ENCODE data around the gene VTI1A. TPM values are rescaled to one million over a fixed set of nuclear protein-coding genes. Genes with fewer than 3 reads are reported as not detected.
A peak's percentile ranks its signal among the peaks of the same experiment; 100 is the strongest.
"Not testable (repeated sequence)": the region's sequence is repeated elsewhere in the genome, so short reads cannot be mapped to it uniquely, and the experiment has no call there.

Gene VTI1A
- total and polyA plus RNA-seq, 7 experiments from 2014 or later, result 21.7 to 56.8 (median 40.8) TPM

GRCh38 chr10:112491144-112491543 lies 44.1 kb downstream of the VTI1A start:
- H3K36me3 ChIP-seq (ENCODE audit: control insufficient read depth in 2 of 3, insufficient read depth in 3 of 3, low read length in 3 of 3), result no peaks in the 10 kb centered on the region
- Mint-ChIP-seq H3K9me3 (no peaks in the 10 kb centered on the region), H3K27me3 (no peaks in the 10 kb centered on the region), H3K36me3 (peaks cover 0 to 18% (median 5%) of the 10 kb centered on the region in 5 donors), H3K4me3 (no peak overlapping the region), H3K27ac (peak overlapping the region in 1 of 9 donors; percentile 24), H3K4me1 (peaks cover 4 to 30% (median 14%) of the 10 kb centered on the region in 7 donors)
- no peak for DNase-seq
- POLR2A ChIA-PET, result interaction anchor here (0.6 kb wide), 1 partner anchor 17 kb away, joined by 7 read pairs; no protein-coding TSS in a partner anchor
- H3K9me3 ChIP-seq (ENCODE audit: control insufficient read depth in 2 of 3, low read length in 3 of 3), result no peaks in the 10 kb centered on the region
- no peak for ATAC-seq
- H3K4me1 ChIP-seq (ENCODE audit: control insufficient read depth in 2 of 2, insufficient read depth in 2 of 2, low read length in 2 of 2), result no peaks in the 10 kb centered on the region
- no peaks in the 10 kb centered on the region for H3K27me3 ChIP-seq (ENCODE audit: control insufficient read depth in 2 of 2, insufficient read depth in 2 of 2, low read length in 2 of 2)
- CTCF ChIA-PET, result interaction anchor here (0.6 kb wide), 1 partner anchor 929 kb away, joined by 3 read pairs; no protein-coding TSS in a partner anchor
- intact Hi-C loops (cut with micrococcal nuclease), result no loop called here
- no peak overlapping the region for H3K27ac ChIP-seq (ENCODE audit: low read depth, low read length)
- H3K4me3 ChIP-seq (ENCODE audit: low read length), result no peak overlapping the region

DNA sequence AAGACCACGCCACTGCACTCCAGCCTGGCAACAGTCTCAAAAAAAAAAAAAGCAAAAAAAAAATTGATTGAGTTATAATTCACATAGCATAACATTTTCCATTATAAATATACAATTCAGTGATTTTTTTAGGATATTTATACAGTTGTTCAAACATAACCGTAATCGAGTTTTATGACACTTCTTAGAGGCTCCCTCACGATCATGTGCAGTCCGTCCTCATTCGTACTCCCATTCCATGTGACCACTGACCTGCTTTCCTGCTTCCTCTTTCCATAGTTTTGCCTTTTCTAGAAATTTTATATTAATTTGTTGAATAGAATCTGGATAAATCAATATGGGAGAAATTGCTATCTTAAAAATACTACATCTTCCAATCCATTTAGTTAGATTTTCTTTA lies 45.7 kb downstream of the VTI1A start:
- ATAC-seq, result no peak
- Histone ChIP-seq H3K4me3 (ENCODE audit: low read length) (no peak overlapping the region), H3K36me3 (ENCODE audit: control insufficient read depth in 2 of 3, insufficient read depth in 3 of 3, low read length in 3 of 3) (no peaks in the 10 kb centered on the region), H3K9me3 (ENCODE audit: control insufficient read depth in 2 of 3, low read length in 3 of 3) (no peaks in the 10 kb centered on the region), H3K27me3 (ENCODE audit: control insufficient read depth in 2 of 2, insufficient read depth in 2 of 2, low read length in 2 of 2) (no peaks in the 10 kb centered on the region), H3K4me1 (ENCODE audit: control insufficient read depth in 2 of 2, insufficient read depth in 2 of 2, low read length in 2 of 2) (no peaks in the 10 kb centered on the region), H3K27ac (ENCODE audit: low read depth, low read length) (no peak overlapping the region)
- Mint-ChIP-seq H3K27me3 (no peaks in the 10 kb centered on the region), H3K9me3 (no peaks in the 10 kb centered on the region), H3K4me1 (peaks cover 2 to 18% (median 11%) of the 10 kb centered on the region in 7 donors), H3K36me3 (peaks cover 0 to 9% (median 5%) of the 10 kb centered on the region in 5 donors), H3K27ac (no peak overlapping the region), H3K4me3 (no peak overlapping the region)
- DNase-seq, result no peak
- POLR2A ChIA-PET, result no interaction called here
- CTCF ChIA-PET, result no interaction called here
- intact Hi-C loops (cut with micrococcal nuclease), result no loop called here

DNA sequence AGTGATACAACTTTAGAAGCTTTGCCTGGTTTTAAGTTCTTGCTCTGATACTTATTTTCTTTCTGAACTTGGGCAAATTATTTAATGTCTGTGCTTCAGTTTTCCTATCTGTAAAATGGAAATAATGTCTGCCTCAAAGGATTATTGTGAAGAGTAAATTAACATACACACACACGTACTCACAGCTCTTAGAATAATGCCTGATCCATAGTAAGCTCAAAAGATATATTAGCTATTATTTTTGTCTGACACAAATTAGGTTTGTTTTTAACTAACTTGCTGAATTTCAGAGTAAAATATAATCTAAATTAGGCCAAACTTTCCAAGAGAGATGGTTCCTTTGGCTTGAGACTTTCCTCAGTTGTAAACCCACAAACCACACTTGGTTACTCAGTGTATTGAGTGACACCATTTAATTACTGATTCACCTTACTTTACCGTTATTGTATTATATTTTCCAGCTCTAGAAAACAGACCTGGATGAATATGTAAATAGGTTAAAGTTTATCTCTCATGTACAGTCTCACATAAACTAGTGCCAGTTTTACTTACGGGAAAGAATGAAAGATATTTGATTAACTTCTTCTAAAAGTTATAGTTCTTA lies 50.4 kb downstream of the VTI1A start:
- Histone ChIP-seq H3K9me3 (ENCODE audit: control insufficient read depth in 2 of 3, low read length in 3 of 3) (no peaks in the 10 kb centered on the region), H3K27ac (ENCODE audit: low read depth, low read length) (no peak overlapping the region), H3K4me1 (ENCODE audit: control insufficient read depth in 2 of 2, insufficient read depth in 2 of 2, low read length in 2 of 2) (no peaks in the 10 kb centered on the region), H3K4me3 (ENCODE audit: low read length) (no peak overlapping the region), H3K36me3 (ENCODE audit: control insufficient read depth in 2 of 3, insufficient read depth in 3 of 3, low read length in 3 of 3) (no peaks in the 10 kb centered on the region), H3K27me3 (ENCODE audit: control insufficient read depth in 2 of 2, insufficient read depth in 2 of 2, low read length in 2 of 2) (no peaks in the 10 kb centered on the region)
- ChIA-PET CTCF (no interaction called here), POLR2A (interaction anchor here (0.5 kb wide), 1 partner anchor 9 kb away, joined by 3 read pairs; no protein-coding TSS in a partner anchor)
- H3K4me1 Mint-ChIP-seq, result peaks cover 0 to 24% (median 12%) of the 10 kb centered on the region in 7 donors
- H3K36me3 Mint-ChIP-seq, result peaks cover 9 to 26% (median 17%) of the 10 kb centered on the region in 5 donors
- ATAC-seq (no peak), DNase-seq (no peak)
- H3K27ac Mint-ChIP-seq, result no peak overlapping the region
- H3K4me3 Mint-ChIP-seq, result no peak overlapping the region
- H3K27me3 Mint-ChIP-seq, result no peaks in the 10 kb centered on the region
- H3K9me3 Mint-ChIP-seq, result peaks cover 0 to 2% (median 0%) of the 10 kb centered on the region in 11 donors
- intact Hi-C loops (cut with micrococcal nuclease), result no loop called here

DNA sequence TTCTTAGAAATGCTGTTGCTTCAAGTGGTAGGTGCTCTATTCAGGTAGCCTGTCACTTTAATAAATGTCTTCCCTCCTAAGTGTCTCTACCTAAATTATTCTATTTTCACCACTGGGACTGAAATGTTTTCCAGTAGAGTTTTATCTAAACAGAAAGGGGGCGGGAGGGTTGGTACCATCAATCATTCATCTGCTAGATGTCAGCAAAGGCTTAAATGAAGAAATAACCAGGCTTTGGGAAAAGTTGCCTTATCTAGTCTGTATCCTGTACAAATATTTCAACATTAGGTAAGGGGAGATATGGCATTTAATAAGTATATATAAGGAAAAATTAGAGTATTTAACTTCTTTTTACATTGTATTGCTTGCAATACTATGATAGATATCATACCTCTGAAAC lies 51.8 kb downstream of the VTI1A start:
- no peak overlapping the region for H3K4me3 Mint-ChIP-seq
- H3K27me3 Mint-ChIP-seq, result no peaks in the 10 kb centered on the region
- H3K36me3 ChIP-seq (ENCODE audit: control insufficient read depth in 2 of 3, insufficient read depth in 3 of 3, low read length in 3 of 3), result no peaks in the 10 kb centered on the region
- DNase-seq (no peak), ATAC-seq (no peak)
- intact Hi-C loops (cut with micrococcal nuclease), result no loop called here
- peaks cover 0 to 2% (median 0%) of the 10 kb centered on the region in 11 donors for H3K9me3 Mint-ChIP-seq
- H3K4me3 ChIP-seq (ENCODE audit: low read length), result no peak overlapping the region
- no peak overlapping the region for H3K27ac Mint-ChIP-seq
- H3K4me1 ChIP-seq (ENCODE audit: control insufficient read depth in 2 of 2, insufficient read depth in 2 of 2, low read length in 2 of 2), result no peaks in the 10 kb centered on the region
- H3K36me3 Mint-ChIP-seq, result peaks cover 9 to 31% (median 21%) of the 10 kb centered on the region in 5 donors
- H3K27ac ChIP-seq (ENCODE audit: low read depth, low read length), result no peak overlapping the region
- CTCF ChIA-PET, result interaction anchor here (0.7 kb wide), 1 partner anchor 1844 kb away, joined by 3 read pairs; no protein-coding TSS in a partner anchor
- H3K27me3 ChIP-seq (ENCODE audit: control insufficient read depth in 2 of 2, insufficient read depth in 2 of 2, low read length in 2 of 2), result no peaks in the 10 kb centered on the region
- POLR2A ChIA-PET, result interaction anchor here (0.5 kb wide), 1 partner anchor 233 kb away, joined by 5 read pairs; no protein-coding TSS in a partner anchor
- H3K4me1 Mint-ChIP-seq, result peaks cover 0 to 25% (median 13%) of the 10 kb centered on the region in 7 donors
- H3K9me3 ChIP-seq (ENCODE audit: control insufficient read depth in 2 of 3, low read length in 3 of 3), result no peaks in the 10 kb centered on the region

GRCh38 chr10:112499985-112500384 lies 53.0 kb downstream of the VTI1A start:
- H3K27me3 Mint-ChIP-seq; H3K27ac ChIP-seq (ENCODE audit: low read depth, low read length); intact Hi-C loops (cut with micrococcal nuclease); H3K27me3 ChIP-seq (ENCODE audit: control insufficient read depth in 2 of 2, insufficient read depth in 2 of 2, low read length in 2 of 2); H3K27ac Mint-ChIP-seq; H3K9me3 Mint-ChIP-seq; H3K4me3 ChIP-seq (ENCODE audit: low read length); POLR2A ChIA-PET; H3K4me1 ChIP-seq (ENCODE audit: control insufficient read depth in 2 of 2, insufficient read depth in 2 of 2, low read length in 2 of 2); ATAC-seq; H3K4me3 Mint-ChIP-seq; H3K9me3 ChIP-seq (ENCODE audit: control insufficient read depth in 2 of 3, low read length in 3 of 3); H3K36me3 ChIP-seq (ENCODE audit: control insufficient read depth in 2 of 3, insufficient read depth in 3 of 3, low read length in 3 of 3); CTCF ChIA-PET; DNase-seq: not testable (repeated sequence)
- Mint-ChIP-seq H3K36me3 (peaks cover 9 to 38% (median 24%) of the 10 kb centered on the region in 5 donors), H3K4me1 (peaks cover 0 to 30% (median 16%) of the 10 kb centered on the region in 7 donors)

- Histone ChIP-seq H3K27me3 (ENCODE audit: control insufficient read depth in 2 of 2, insufficient read depth in 2 of 2, low read length in 2 of 2) (no peaks in the 10 kb centered on the region), H3K36me3 (ENCODE audit: control insufficient read depth in 2 of 3, insufficient read depth in 3 of 3, low read length in 3 of 3) (no peaks in the 10 kb centered on the region), H3K4me1 (ENCODE audit: control insufficient read depth in 2 of 2, insufficient read depth in 2 of 2, low read length in 2 of 2) (no peaks in the 10 kb centered on the region), H3K27ac (ENCODE audit: low read depth, low read length) (no peak overlapping the region), H3K4me3 (ENCODE audit: low read length) (no peak overlapping the region), H3K9me3 (ENCODE audit: control insufficient read depth in 2 of 3, low read length in 3 of 3) (no peaks in the 10 kb centered on the region)
- H3K27me3 Mint-ChIP-seq, result no peaks in the 10 kb centered on the region
- H3K4me1 Mint-ChIP-seq, result peaks cover 0 to 38% (median 25%) of the 10 kb centered on the region in 7 donors
- intact Hi-C loops (cut with micrococcal nuclease), result no loop called here
- no peak overlapping the region for H3K27ac Mint-ChIP-seq
- no peak overlapping the region for H3K4me3 Mint-ChIP-seq
- ATAC-seq, result no peak
- CTCF ChIA-PET, result interaction anchor here (0.7 kb wide), 1 partner anchor 558 kb away, joined by 4 read pairs; no protein-coding TSS in a partner anchor
- peaks cover 9 to 29% (median 24%) of the 10 kb centered on the region in 5 donors for H3K36me3 Mint-ChIP-seq
- H3K9me3 Mint-ChIP-seq, result peaks cover 0 to 2% (median 0%) of the 10 kb centered on the region in 11 donors
- DNase-seq, result no peak
- POLR2A ChIA-PET, result no interaction called here
Observed at GRCh38 chr10:112502536-112502935, 55.5 kb downstream of the VTI1A start.

DNA sequence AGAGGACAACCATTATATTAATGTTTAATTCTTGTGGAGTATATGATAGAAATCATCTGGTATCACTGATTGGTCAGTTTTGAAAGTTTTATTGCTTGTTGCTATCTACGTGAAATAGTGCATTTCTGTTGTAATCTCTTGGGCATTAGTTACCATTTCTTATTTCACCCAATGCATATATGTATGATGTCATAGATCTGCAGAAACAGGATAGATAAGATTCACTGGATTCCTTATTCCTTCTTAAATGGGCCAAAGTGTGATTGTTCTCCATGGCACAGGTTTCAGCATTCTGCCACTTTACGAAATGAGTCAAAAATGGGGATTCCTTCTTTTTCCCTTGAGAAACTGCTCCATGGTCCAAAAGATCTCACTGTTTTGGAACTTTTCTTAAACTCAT lies 56.6 kb downstream of the VTI1A start:
- Histone ChIP-seq H3K9me3 (ENCODE audit: control insufficient read depth in 2 of 3, low read length in 3 of 3) (no peaks in the 10 kb centered on the region), H3K4me1 (ENCODE audit: control insufficient read depth in 2 of 2, insufficient read depth in 2 of 2, low read length in 2 of 2) (no peaks in the 10 kb centered on the region), H3K27ac (ENCODE audit: low read depth, low read length) (no peak overlapping the region), H3K4me3 (ENCODE audit: low read length) (no peak overlapping the region), H3K27me3 (ENCODE audit: control insufficient read depth in 2 of 2, insufficient read depth in 2 of 2, low read length in 2 of 2) (no peaks in the 10 kb centered on the region), H3K36me3 (ENCODE audit: control insufficient read depth in 2 of 3, insufficient read depth in 3 of 3, low read length in 3 of 3) (no peaks in the 10 kb centered on the region)
- ChIA-PET POLR2A (no interaction called here), CTCF (no interaction called here)
- H3K27ac Mint-ChIP-seq, result no peak overlapping the region
- ATAC-seq (no peak), DNase-seq (no peak)
- H3K27me3 Mint-ChIP-seq, result no peaks in the 10 kb centered on the region
- H3K36me3 Mint-ChIP-seq, result peaks cover 9 to 30% (median 28%) of the 10 kb centered on the region in 5 donors
- intact Hi-C loops (cut with micrococcal nuclease), result no loop called here
- H3K9me3 Mint-ChIP-seq, result peaks cover 0 to 2% (median 0%) of the 10 kb centered on the region in 11 donors
- H3K4me3 Mint-ChIP-seq, result no peak overlapping the region
- H3K4me1 Mint-ChIP-seq, result peaks cover 0 to 44% (median 33%) of the 10 kb centered on the region in 7 donors
